PC-3 (cell line): Measurements from ENCODE around the gene CACTIN. TPM values are rescaled to one million over a fixed set of nuclear protein-coding genes. Genes with fewer than 3 reads are reported as not detected.

Source experiments
- ATAC-seq: fragments of 200-7000 bp; cut with Tn5 transposase; 2 replicates; pipeline ENCODE4 v1.9.1; 2020; ENCODE audit warnings: mild to moderate bottlenecking, moderate library complexity
- BruUV-seq: library from RNA; stranded (reverse); fragments of 400-500 nt; replicated peaks from 2 replicates; lab custom pipeline; 2021; lab: Mats Ljungman, UMichigan
- CTCF ChIA-PET: fragments of 300-600 bp; sonication (Branson Sonifier 250); formaldehyde crosslinking; loops from one replicate; lab custom pipeline; 2022; ENCODE audit warnings: antibody characterized with exemption; lab: Charles Lee
- POLR2A ChIA-PET: fragments of 300-600 bp; sonication (Branson Sonifier 250); formaldehyde crosslinking; loops from one replicate; lab custom pipeline; 2022; ENCODE audit warnings: antibody characterized with exemption; ENCODE audit not compliant: unreplicated experiment; lab: Charles Lee
- DNase-seq: peaks from one replicate; pipeline ENCODE4 v3.0.0-alpha.2; 2015
- H2AFZ ChIP-seq: fragments of 300-600 bp; sonication (generic); 2 replicates; pipeline ENCODE4 v1.6.0; 2016; ENCODE audit warnings: antibody characterized with exemption, low read length
- H3F3A ChIP-seq: fragments of 300-600 bp; sonication (generic); one replicate; pipeline ENCODE4 v1.6.0; 2017; ENCODE audit warnings: antibody characterized with exemption, low read length, control low read depth, mild to moderate bottlenecking; ENCODE audit not compliant: unreplicated experiment
- H3K27ac ChIP-seq: fragments of 300-600 bp; sonication (generic); 2 replicates; pipeline ENCODE4 v1.5.1; 2016; ENCODE audit warnings: mild to moderate bottlenecking, low read length
- H3K27me3 ChIP-seq: fragments of 300-600 bp; sonication (generic); 2 replicates; pipeline ENCODE4 v1.6.1; 2016; ENCODE audit warnings: low read length, mixed read lengths
- H3K36me3 ChIP-seq: fragments of 300-600 bp; sonication (generic); 2 replicates; pipeline ENCODE4 v1.6.1; 2016; ENCODE audit warnings: low read depth, mixed run types, low read length, mixed read lengths
- H3K4me1 ChIP-seq: fragments of 300-600 bp; sonication (generic); 2 replicates; pipeline ENCODE4 v1.5.1; 2016; ENCODE audit warnings: low read length; ENCODE audit not compliant: insufficient read depth
- H3K4me2 ChIP-seq: fragments of 300-600 bp; sonication (generic); 2 replicates; pipeline ENCODE4 v1.6.0; 2016; ENCODE audit warnings: low read length
- H3K4me3 ChIP-seq: fragments of 300-600 bp; sonication (generic); 2 replicates; pipeline ENCODE4 v1.5.1; 2016; ENCODE audit warnings: mild to moderate bottlenecking, low read length, mixed read lengths
- H3K79me2 ChIP-seq: fragments of 300-600 bp; sonication (generic); 2 replicates; pipeline ENCODE4 v1.6.1; 2017; ENCODE audit warnings: low read length, mixed read lengths
- H3K9ac ChIP-seq: fragments of 300-600 bp; sonication (generic); 2 replicates; pipeline ENCODE4 v1.6.0; 2016; ENCODE audit warnings: mild to moderate bottlenecking, low read length
- H3K9me2 ChIP-seq: fragments of 300-600 bp; sonication (generic); replicated peaks from 2 replicates; pipeline ENCODE4 v1.6.1; 2016; ENCODE audit warnings: mixed run types, low read length, mixed read lengths
- H3K9me3 ChIP-seq: fragments of 300-600 bp; sonication (generic); 2 replicates; pipeline ENCODE4 v1.6.1; 2016; ENCODE audit warnings: low read length, mixed read lengths
- H4K20me1 ChIP-seq: fragments of 300-600 bp; sonication (generic); 2 replicates; pipeline ENCODE4 v1.6.1; 2016; ENCODE audit warnings: low read length, mixed read lengths
- CTCF ChIP-seq: fragments of 300-600 bp; sonication (generic); conservative IDR thresholded peaks from 2 replicates; pipeline ENCODE4 v1.5.1; 2017; ENCODE audit warnings: antibody characterized with exemption, low read depth, mild to moderate bottlenecking, low read length
- EZH2 ChIP-seq: fragments of 300-600 bp; sonication (generic); IDR thresholded peaks from one replicate; pipeline ENCODE4 v1.6.1; 2017; ENCODE audit warnings: antibody characterized with exemption, mild to moderate bottlenecking, low read length; ENCODE audit not compliant: unreplicated experiment
- EZH2phosphoT487 ChIP-seq: fragments of 300-600 bp; sonication (generic); IDR thresholded peaks from 2 replicates; pipeline ENCODE4 v1.6.1; 2018; ENCODE audit warnings: mild to moderate bottlenecking, antibody characterized with exemption, low read length, borderline replicate concordance
- intact Hi-C: fragments of 100-400 bp; cut with micrococcal nuclease; formaldehyde crosslinking; loops from 2 replicates; pipeline ENCODE4 v1.9.0; 2023
- total RNA-seq: library from RNA; depleted of rRNA; stranded (reverse); fragments of >200 nt; gene quantifications from 2 replicates; pipeline ENCODE4 v1.2.3, GENCODE V29; 2014

CACTIN gene
- total RNA-seq, 1 experiment from 2014 or later: 47.8 TPM

GRCh38 chr19:3642987-3643673 is 16.5 kb upstream of the CACTIN start:
- Histone ChIP-seq H3K4me1 (no peaks in the 10 kb centered on the region), H3K9me3 (no peaks in the 10 kb centered on the region), H3K9me2 (no peaks in the 10 kb centered on the region), H3K4me2 (no peak overlapping the region), H3K27me3 (no peaks in the 10 kb centered on the region), H3F3A (no peaks in the 10 kb centered on the region), H3K36me3 (no peaks in the 10 kb centered on the region), H4K20me1 (no peaks in the 10 kb centered on the region), H3K79me2 (no peaks in the 10 kb centered on the region), H2AFZ (no peak overlapping the region), H3K27ac (no peak overlapping the region), H3K4me3 (no peak overlapping the region), H3K9ac (no peak overlapping the region)
- ChIA-PET CTCF (no interaction called here), POLR2A (no interaction called here)
- intact Hi-C loops: no loop called here
- DNase-seq (no peak), ATAC-seq (no peak)
- TF ChIP-seq EZH2 (no peak), CTCF (no peak), EZH2phosphoT487 (no peak)
- no TSS peak for BruUV-seq

GRCh38 chr19:3642296-3642695 is 15.7 kb upstream of the CACTIN start:
- TF ChIP-seq EZH2: no peak
- no peak overlapping the region for H2AFZ ChIP-seq
- ChIA-PET POLR2A (no interaction called here), CTCF (no interaction called here)
- DNase-seq (no peak), ATAC-seq (no peak)
- H3K4me3 ChIP-seq: no peak overlapping the region
- H3K4me1 ChIP-seq: no peaks in the 10 kb centered on the region
- no peak overlapping the region for H3K4me2 ChIP-seq
- H3F3A ChIP-seq: no peaks in the 10 kb centered on the region
- no TSS peak for BruUV-seq
- no peak overlapping the region for H3K27ac ChIP-seq
- H3K9ac ChIP-seq: no peak overlapping the region
- H3K36me3 ChIP-seq: no peaks in the 10 kb centered on the region
- H3K27me3 ChIP-seq: no peaks in the 10 kb centered on the region
- no peaks in the 10 kb centered on the region for H3K79me2 ChIP-seq
- no peaks in the 10 kb centered on the region for H3K9me2 ChIP-seq
- intact Hi-C loops: no loop called here
- H4K20me1 ChIP-seq: no peaks in the 10 kb centered on the region
- no peaks in the 10 kb centered on the region for H3K9me3 ChIP-seq

GRCh38 chr19:3641515-3642269 is 15.1 kb upstream of the CACTIN start:
- no peaks in the 10 kb centered on the region for H3F3A ChIP-seq
- intact Hi-C loops: no loop called here
- no peak overlapping the region for H3K9ac ChIP-seq
- no peak overlapping the region for H3K27ac ChIP-seq
- no TSS peak for BruUV-seq
- POLR2A ChIA-PET: no interaction called here
- H3K4me2 ChIP-seq: no peak overlapping the region
- H2AFZ ChIP-seq: no peak overlapping the region
- CTCF ChIA-PET: no interaction called here
- H3K4me3 ChIP-seq: no peak overlapping the region
- no peaks in the 10 kb centered on the region for H3K27me3 ChIP-seq
- H3K79me2 ChIP-seq: no peaks in the 10 kb centered on the region
- no peaks in the 10 kb centered on the region for H3K9me3 ChIP-seq
- TF ChIP-seq EZH2phosphoT487 (no peak), EZH2 (no peak), CTCF (no peak)
- H3K4me1 ChIP-seq: no peaks in the 10 kb centered on the region
- no peaks in the 10 kb centered on the region for H4K20me1 ChIP-seq
- ATAC-seq: no peak
- no peak for DNase-seq
- no peaks in the 10 kb centered on the region for H3K9me2 ChIP-seq
- H3K36me3 ChIP-seq: no peaks in the 10 kb centered on the region
